ENCODE measurements around the gene PTPN14. TPM values are rescaled to one million over a fixed set of nuclear protein-coding genes. Genes with fewer than 3 reads are reported as not detected.

The PTPN14 gene
- total and polyA plus RNA-seq, 2 of the 4 experiments (the other 2 are of a cell fraction) = 21.5 to 31.7 TPM

DNA sequence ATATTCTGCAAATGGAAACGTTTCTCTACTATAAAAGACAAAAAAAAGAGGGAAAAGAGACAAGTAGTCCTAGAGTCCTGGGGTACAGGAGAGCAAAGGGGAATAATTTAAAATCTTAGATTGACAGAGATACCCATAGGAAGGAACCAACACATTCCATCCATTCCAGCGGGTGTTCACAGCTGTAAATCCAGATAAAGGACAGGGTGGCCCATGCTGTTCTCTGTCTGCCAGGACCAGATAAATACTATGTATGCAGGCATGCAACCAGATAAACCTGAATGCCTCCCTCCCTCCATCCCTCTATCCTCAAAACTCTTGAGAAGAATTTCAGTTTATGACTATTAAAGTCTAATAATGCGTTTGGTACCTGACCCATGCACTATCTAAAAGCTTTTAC lies 131.8 kb downstream of the PTPN14 start:
- Histone ChIP-seq H3K27me3 (ENCODE audit: control insufficient read depth, insufficient read depth, low read length) (no peaks in the 10 kb centered on the region), H3K23ac (ENCODE audit: low read depth, low read length) (no peak overlapping the region), H4K91ac (ENCODE audit: insufficient read depth, low read depth, low read length) (no peak overlapping the region), H3K4ac (ENCODE audit: low read depth, low read length) (no peak overlapping the region), H2AK5ac (ENCODE audit: low read depth, low read length) (no peak overlapping the region), H3K56ac (ENCODE audit: extremely low read depth, insufficient read depth, low read length) (0 out of 2 replicates have a peak overlapping the region, but pooled peaks have one; percentile 30), H2BK120ac (ENCODE audit: low read depth, low read length) (no peak overlapping the region), H4K20me1 (ENCODE audit: insufficient read depth, low read length) (peaks cover 35% of the 10 kb centered on the region), H3K4me3 (ENCODE audit: insufficient read depth, low read depth, low read length) (no peak overlapping the region), H2AFZ (replicated peaks; ENCODE audit: low read length, poor library complexity) (no peak overlapping the region), H2AK9ac (replicated peaks; ENCODE audit: low read depth, low read length, poor library complexity) (no peak overlapping the region), H3K9ac (ENCODE audit: low read depth, low read length) (no peak overlapping the region), H2BK15ac (ENCODE audit: low read depth, low read length) (no peak overlapping the region), H3K4me1 (ENCODE audit: control insufficient read depth, insufficient read depth, low read length) (peaks cover 18% of the 10 kb centered on the region), H3K9me1 (ENCODE audit: insufficient read depth, low read length) (peaks cover 26% of the 10 kb centered on the region), H2BK5ac (ENCODE audit: low read depth, low read length, poor library complexity, severe bottlenecking) (no peak overlapping the region), H3K14ac (replicated peaks; ENCODE audit: low read depth, low read length) (no peak overlapping the region), H2BK20ac (ENCODE audit: low read depth, low read length) (no peak overlapping the region), H3K36me3 (ENCODE audit: control insufficient read depth, insufficient read depth, low read length) (no peaks in the 10 kb centered on the region), H4K5ac (ENCODE audit: low read depth, low read length) (no peak overlapping the region), H3K79me1 (ENCODE audit: low read depth in 1 of 2, low read length in 2 of 2) (peaks cover 50 to 78% of the 10 kb centered on the region in 2 experiments), H4K8ac (ENCODE audit: low read depth in 2 of 2, low read length in 2 of 2) (no peak overlapping the region), H3K18ac (ENCODE audit: low read depth, low read length) (no peak overlapping the region), H3K4me2 (ENCODE audit: low read depth, low read length) (no peak overlapping the region), H3K9me3 (ENCODE audit: control insufficient read depth, insufficient read depth, low read length) (no peaks in the 10 kb centered on the region), H3K27ac (ENCODE audit: insufficient read depth, low read length) (no peak overlapping the region)
- dilution Hi-C loops (cut with HindIII; ENCODE audit: low sequenced_read_pairs, unreplicated experiment) = no loop called here
- no TSS peak for BruUV-seq (replicated peaks)
- ChIA-PET POLR2A (ENCODE audit: unreplicated experiment) (no interaction called here), CTCF (no interaction called here)
- in situ Hi-C loops (cut with MboI; ENCODE audit: low sequenced_read_pairs) = no loop called here
- intact Hi-C loops (cut with micrococcal nuclease) = no loop called here
- TF ChIP-seq BHLHE40 (IDR thresholded peaks at IDR 0.05; ENCODE audit: low read depth, low read length) (no peak), POLR2A (IDR thresholded peaks at IDR 0.05; ENCODE audit: low read depth, low read length) (no peak), SMC3 (IDR thresholded peaks at IDR 0.05; ENCODE audit: low read depth, low read length) (no peak), NFE2L2 (IDR thresholded peaks at IDR 0.05; ENCODE audit: low read depth, low read length) (no peak), USF2 (IDR thresholded peaks at IDR 0.05; ENCODE audit: low read depth, low read length) (no peak)
- TF ChIP-seq, protein P1, sequence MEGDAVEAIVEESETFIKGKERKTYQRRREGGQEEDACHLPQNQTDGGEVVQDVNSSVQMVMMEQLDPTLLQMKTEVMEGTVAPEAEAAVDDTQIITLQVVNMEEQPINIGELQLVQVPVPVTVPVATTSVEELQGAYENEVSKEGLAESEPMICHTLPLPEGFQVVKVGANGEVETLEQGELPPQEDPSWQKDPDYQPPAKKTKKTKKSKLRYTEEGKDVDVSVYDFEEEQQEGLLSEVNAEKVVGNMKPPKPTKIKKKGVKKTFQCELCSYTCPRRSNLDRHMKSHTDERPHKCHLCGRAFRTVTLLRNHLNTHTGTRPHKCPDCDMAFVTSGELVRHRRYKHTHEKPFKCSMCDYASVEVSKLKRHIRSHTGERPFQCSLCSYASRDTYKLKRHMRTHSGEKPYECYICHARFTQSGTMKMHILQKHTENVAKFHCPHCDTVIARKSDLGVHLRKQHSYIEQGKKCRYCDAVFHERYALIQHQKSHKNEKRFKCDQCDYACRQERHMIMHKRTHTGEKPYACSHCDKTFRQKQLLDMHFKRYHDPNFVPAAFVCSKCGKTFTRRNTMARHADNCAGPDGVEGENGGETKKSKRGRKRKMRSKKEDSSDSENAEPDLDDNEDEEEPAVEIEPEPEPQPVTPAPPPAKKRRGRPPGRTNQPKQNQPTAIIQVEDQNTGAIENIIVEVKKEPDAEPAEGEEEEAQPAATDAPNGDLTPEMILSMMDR (conservative IDR thresholded peaks at IDR 0.05; ENCODE audit: low read depth, low read length) = no peak
- no peak for ATAC-seq (ENCODE audit: low read depth)
- no CpG with 5 or more reads among the region's 3 CpGs for WGBS, 2 experiments (ENCODE audit: extremely low coverage in 2 of 2, insufficient read length in 1 of 2)
- DNase-seq = no peak

All from IMR-90 (cell line).